H9 (cell line): ENCODE data around the gene SDF2. TPM values are rescaled to one million over a fixed set of nuclear protein-coding genes. Genes with fewer than 3 reads are reported as not detected.

Experiments used
- DNase-seq: peaks from one replicate; pipeline ENCODE4 v3.0.0-alpha.2; 2017
- H2AFZ ChIP-seq: one replicate; pipeline ENCODE4 v1.6.1; 2013; ENCODE audit warnings: mild to moderate bottlenecking, low read length, control low read depth, moderate library complexity
- H2AK5ac ChIP-seq: 2 replicates; pipeline ENCODE4 v1.6.1; 2013; ENCODE audit warnings: low read length, control low read depth, mixed read lengths; ENCODE audit not compliant: insufficient read length
- H2BK120ac ChIP-seq: one replicate; pipeline ENCODE4 v1.6.1; 2013; ENCODE audit warnings: low read depth, mild to moderate bottlenecking, low read length, control low read depth, inconsistent platforms; ENCODE audit not compliant: poor library complexity, severe bottlenecking
- H2BK12ac ChIP-seq: 2 replicates; pipeline ENCODE4 v1.6.1; 2013; ENCODE audit warnings: low read length, control low read depth, mixed read lengths, low read depth; ENCODE audit not compliant: insufficient read length
- H2BK15ac ChIP-seq: 2 replicates; pipeline ENCODE4 v1.6.1; 2013; ENCODE audit warnings: low read depth, low read length, control low read depth
- H2BK20ac ChIP-seq: one replicate; pipeline ENCODE4 v1.6.1; 2013; ENCODE audit warnings: low read depth, mild to moderate bottlenecking, low read length, control low read depth, inconsistent platforms; ENCODE audit not compliant: poor library complexity, severe bottlenecking
- H2BK5ac ChIP-seq: 2 replicates; pipeline ENCODE4 v1.6.1; 2013; ENCODE audit warnings: low read length, control low read depth, mixed read lengths; ENCODE audit not compliant: insufficient read length
- H3K14ac ChIP-seq: 2 replicates; pipeline ENCODE4 v1.6.1; 2013; ENCODE audit warnings: low read length, control low read depth; ENCODE audit not compliant: insufficient read depth
- H3K18ac ChIP-seq: 2 replicates; pipeline ENCODE4 v1.6.1; 2013; ENCODE audit warnings: low read depth, mild to moderate bottlenecking, mixed read lengths, low read length, control low read depth; ENCODE audit not compliant: insufficient read length
- H3K23ac ChIP-seq: 2 replicates; pipeline ENCODE4 v1.6.1; 2013; ENCODE audit warnings: low read length, control low read depth, mixed read lengths, low read depth; ENCODE audit not compliant: insufficient read length
- H3K23me2 ChIP-seq: 2 replicates; pipeline ENCODE4 v1.6.1; 2013; ENCODE audit warnings: low read depth, mild to moderate bottlenecking, mixed read lengths, low read length, control low read depth; ENCODE audit not compliant: insufficient read length, poor library complexity, severe bottlenecking
- H3K27ac ChIP-seq: 2 replicates; pipeline ENCODE4 v1.5.1; 2013; ENCODE audit warnings: low read length, control low read depth, mixed read lengths, low read depth; ENCODE audit not compliant: insufficient read length
- H3K27me3 ChIP-seq: 2 replicates; pipeline ENCODE4 v1.6.1; 2013; ENCODE audit warnings: low read length, control low read depth, inconsistent platforms; ENCODE audit not compliant: insufficient read depth
- H3K4ac ChIP-seq: 2 replicates; pipeline ENCODE4 v1.6.1; 2013; ENCODE audit warnings: low read depth, mild to moderate bottlenecking, control low read depth, inconsistent platforms, low read length, moderate library complexity
- H3K4me1 ChIP-seq: 2 replicates; pipeline ENCODE4 v1.6.1; 2013; ENCODE audit warnings: low read length, control low read depth, inconsistent platforms; ENCODE audit not compliant: insufficient read depth
- H3K4me2 ChIP-seq: 2 replicates; pipeline ENCODE4 v1.6.1; 2013; ENCODE audit warnings: low read length, control low read depth, mixed read lengths; ENCODE audit not compliant: insufficient read length, insufficient read depth
- H3K56ac ChIP-seq: 2 replicates; pipeline ENCODE4 v1.6.1; 2013; ENCODE audit warnings: low read depth, mild to moderate bottlenecking, mixed read lengths, low read length, control low read depth; ENCODE audit not compliant: insufficient read length
- H3K79me1 ChIP-seq: 2 replicates; pipeline ENCODE4 v1.6.1; 2013; ENCODE audit warnings: low read depth, mild to moderate bottlenecking, moderate library complexity, low read length, control low read depth, inconsistent platforms; ENCODE audit not compliant: insufficient read depth, poor library complexity, severe bottlenecking
- H3K79me2 ChIP-seq: 2 replicates; pipeline ENCODE4 v1.6.1; 2013; ENCODE audit warnings: low read length, control low read depth, inconsistent platforms; ENCODE audit not compliant: insufficient read depth
- H3K9ac ChIP-seq: 2 replicates; pipeline ENCODE4 v1.6.1; 2013; ENCODE audit warnings: low read length, control low read depth, mixed read lengths; ENCODE audit not compliant: insufficient read length; ENCODE audit errors: extremely low read depth
- H3K9me3 ChIP-seq: one replicate; pipeline ENCODE4 v1.6.1; 2013; ENCODE audit warnings: low read depth, low read length, inconsistent platforms; ENCODE audit not compliant: control insufficient read depth
- H3T11ph ChIP-seq: one replicate; pipeline ENCODE4 v1.6.1; 2013; ENCODE audit warnings: mild to moderate bottlenecking, low read length, control low read depth, inconsistent platforms
- H4K20me1 ChIP-seq: one replicate; pipeline ENCODE4 v1.6.1; 2013; ENCODE audit not compliant: control insufficient read depth, insufficient read length, insufficient read depth
- H4K5ac ChIP-seq: 2 replicates; pipeline ENCODE4 v1.6.1; 2013; ENCODE audit warnings: low read depth, mild to moderate bottlenecking, mixed read lengths, low read length, control low read depth; ENCODE audit not compliant: insufficient read length
- H4K8ac ChIP-seq: replicated peaks from 2 replicates; pipeline ENCODE4 v1.6.1; 2013; ENCODE audit warnings: low read length, control low read depth, mixed read lengths, low read depth; ENCODE audit not compliant: insufficient read length
- H4K91ac ChIP-seq: 2 replicates; pipeline ENCODE4 v1.6.1; 2013; ENCODE audit warnings: low read depth, mild to moderate bottlenecking, moderate library complexity, mixed read lengths, low read length, control low read depth; ENCODE audit not compliant: insufficient read length
- H3K27ac Mint-ChIP-seq, 3 experiments: 2 replicates in 2 of 3; 3 replicates in 1 of 3; pipeline ENCODE4 v1.8.0; 2020 to 2021; ENCODE audit warnings: mixed read lengths in 3 of 3, mild to moderate bottlenecking in 1 of 3, moderate library complexity in 1 of 3
- H3K27me3 Mint-ChIP-seq: 2 replicates; pipeline ENCODE4 v1.8.0; 2021; ENCODE audit warnings: low read depth, mild to moderate bottlenecking, moderate library complexity, mixed read lengths
- H3K36me3 Mint-ChIP-seq, 3 experiments: 2 replicates in 2 of 3; 3 replicates in 1 of 3; pipeline ENCODE4 v1.8.0; 2020 to 2021; ENCODE audit warnings: low read depth in 3 of 3, mixed read lengths in 3 of 3; ENCODE audit not compliant: insufficient read depth in 1 of 3
- H3K4me1 Mint-ChIP-seq, 2 experiments: 2 replicates each; pipeline ENCODE4 v1.8.0; 2020; ENCODE audit warnings: mixed read lengths in 2 of 2
- H3K4me3 Mint-ChIP-seq, 2 experiments: 2 replicates in 1 of 2; 3 replicates in 1 of 2; pipeline ENCODE4 v1.8.0; 2020 to 2021; ENCODE audit warnings: mild to moderate bottlenecking in 2 of 2, mixed read lengths in 2 of 2, moderate library complexity in 1 of 2
- H3K9me3 Mint-ChIP-seq, 2 experiments: 2 replicates in 1 of 2; 3 replicates in 1 of 2; pipeline ENCODE4 v1.8.0; 2020; ENCODE audit warnings: mild to moderate bottlenecking in 2 of 2, mixed read lengths in 2 of 2, moderate library complexity in 1 of 2
- CTCF ChIP-seq: fragments of 200-600 bp; sonication (generic); conservative IDR thresholded peaks from 3 replicates; pipeline ENCODE4 v1.8.0; 2021; ENCODE audit warnings: antibody characterized with exemption, mild to moderate bottlenecking
- total RNA-seq: library from RNA; stranded (reverse); gene quantifications from 2 replicates; pipeline ENCODE4 v1.2.1, GENCODE V29; 2021

SDF2 gene
- total RNA-seq, 1 experiment from 2014 or later: 40.2 TPM

- Mint-ChIP-seq H3K4me3 (peak overlapping the region; percentile 100), H3K27ac (peak overlapping the region in 2 of 3 experiments; percentile 22 to 59; a peak in 3 of 7 replicates), H3K27me3 (no peaks in the 10 kb centered on the region; the same call in 1 of the 2 replicates), H3K9me3 (peaks cover 21 to 27% of the 10 kb centered on the region in 2 experiments), H3K4me1 (peaks cover 16 to 20% of the 10 kb centered on the region in 2 experiments), H3K36me3 (peaks cover 23 to 54% (median 53%) of the 10 kb centered on the region in 3 experiments)
- Histone ChIP-seq H3K14ac (no peak overlapping the region), H3K18ac (no peak overlapping the region), H3K9me3 (no peaks in the 10 kb centered on the region), H3K23ac (no peak overlapping the region), H3K79me1 (peaks cover 6% of the 10 kb centered on the region), H3K4me2 (peak overlapping the region; percentile 95), H2AFZ (no peak overlapping the region), H3K4me1 (peaks cover 2% of the 10 kb centered on the region; the same call in 1 of the 2 replicates), H3K27ac (no peak overlapping the region), H2BK120ac (no peak overlapping the region), H3K4ac (no peak overlapping the region), H3K79me2 (peaks cover 27% of the 10 kb centered on the region; the same call in 1 of the 2 replicates), H2BK12ac (no peak overlapping the region), H3K27me3 (no peaks in the 10 kb centered on the region), H2BK15ac (no peak overlapping the region), H3K23me2 (peaks cover 5% of the 10 kb centered on the region), H4K20me1 (no peaks in the 10 kb centered on the region), H4K8ac (no peak overlapping the region), H3T11ph (no peak overlapping the region), H2BK20ac (no peak overlapping the region), H3K9ac (no peak overlapping the region), H2BK5ac (no peak overlapping the region), H2AK5ac (no peak overlapping the region), H3K56ac (no peak overlapping the region), H4K91ac (no peak overlapping the region), H4K5ac (no peak overlapping the region)
- TF ChIP-seq CTCF: no peak
- no peak for DNase-seq
Measured at GRCh38 chr17:28663723-28664122, 2.0 kb upstream of the SDF2 start.
